Panc1 (cell line): ENCODE results near the gene SLC12A5. TPM values are rescaled to one million over a fixed set of nuclear protein-coding genes. Genes with fewer than 3 reads are reported as not detected.

ENCODE experiments used
- ATAC-seq: fragments of 200-7000 bp; cut with Tn5 transposase; 2 replicates; pipeline ENCODE4 v1.9.1; 2020; ENCODE audit warnings: mild to moderate bottlenecking, moderate library complexity
- BruUV-seq: library from RNA; stranded (reverse); fragments of 400-500 nt; replicated peaks from 2 replicates; lab custom pipeline; 2021; lab: Mats Ljungman, UMichigan
- CTCF ChIA-PET: fragments of 300-600 bp; sonication (Branson Sonifier 250); formaldehyde crosslinking; loops from one replicate; lab custom pipeline; 2022; ENCODE audit warnings: antibody characterized with exemption; lab: Charles Lee
- POLR2A ChIA-PET: fragments of 300-600 bp; sonication (Branson Sonifier 250); formaldehyde crosslinking; loops from one replicate; lab custom pipeline; 2022; ENCODE audit warnings: antibody characterized with exemption; lab: Charles Lee
- DNase-seq: peaks from one replicate; pipeline ENCODE4 v3.0.0-alpha.2; 2010; ENCODE audit warnings: low read depth, low spot score
- H3K27ac ChIP-seq: 2 replicates; pipeline ENCODE4 v1.5.1; 2011; ENCODE audit warnings: mild to moderate bottlenecking, low read length, inconsistent platforms
- H3K27me3 ChIP-seq: fragments of 200-500 bp; sonication (Bioruptor generic); 2 replicates; pipeline ENCODE4 v1.6.0; 2014; ENCODE audit warnings: low read length, inconsistent platforms; ENCODE audit not compliant: control insufficient read depth, insufficient read depth
- H3K36me3 ChIP-seq: fragments of 200-500 bp; sonication (Bioruptor generic); 2 replicates; pipeline ENCODE4 v1.5.1; 2014; ENCODE audit warnings: inconsistent platforms, mild to moderate bottlenecking, low read length, moderate library complexity; ENCODE audit not compliant: control insufficient read depth, insufficient read depth
- H3K4me1 ChIP-seq: 2 replicates; pipeline ENCODE4 v1.5.1; 2011; ENCODE audit warnings: inconsistent platforms, mild to moderate bottlenecking, low read length, moderate library complexity; ENCODE audit not compliant: control insufficient read depth, insufficient read depth
- H3K4me3 ChIP-seq, 2 experiments: 2 replicates each; pipeline ENCODE4 v1.5.1; 2011 to 2012; ENCODE audit warnings: low read depth in 2 of 2, low read length in 2 of 2, mild to moderate bottlenecking in 2 of 2, inconsistent platforms in 1 of 2, moderate library complexity in 1 of 2
- H3K9me3 ChIP-seq: fragments of 200-500 bp; sonication (Bioruptor generic); 2 replicates; pipeline ENCODE4 v1.5.1; 2014; ENCODE audit warnings: low read depth, mild to moderate bottlenecking, inconsistent platforms, low read length, moderate library complexity; ENCODE audit not compliant: control insufficient read depth, insufficient read depth
- CTCF ChIP-seq: fragments of 450-650 bp; IDR thresholded peaks from 2 replicates; pipeline ENCODE4 v1.5.1; 2017; ENCODE audit warnings: mild to moderate bottlenecking
- POLR2AphosphoS5 ChIP-seq: IDR thresholded peaks from 2 replicates; pipeline ENCODE4 v1.6.1; 2012; ENCODE audit warnings: mild to moderate bottlenecking, low read depth, low read length, moderate library complexity
- REST ChIP-seq, 2 experiments: IDR thresholded peaks; 2 replicates each; pipeline ENCODE4 v1.6.1; 2011 to 2012; ENCODE audit warnings: low read depth in 2 of 2, control low read depth in 1 of 2, low read length in 1 of 2, mild to moderate bottlenecking in 1 of 2, moderate library complexity in 1 of 2; ENCODE audit not compliant: insufficient read depth in 1 of 2
- SIN3A ChIP-seq: IDR thresholded peaks from 2 replicates; pipeline ENCODE4 v1.6.1; 2012; ENCODE audit warnings: low read depth, mild to moderate bottlenecking, low read length, moderate library complexity, borderline replicate concordance; ENCODE audit not compliant: insufficient read depth
- TCF7L2 ChIP-seq: IDR thresholded peaks from 2 replicates; pipeline ENCODE4 v1.6.1; 2011; ENCODE audit warnings: mild to moderate bottlenecking, low read depth, low read length, inconsistent platforms
- in situ Hi-C: cut with HindIII; loops from 2 replicates; pipeline ENCODE4 v1.10.0; 2016; ENCODE audit warnings: low sequenced_read_pairs, low pct_unique_long_range_greater_than_20kb
- intact Hi-C: fragments of 100-400 bp; cut with micrococcal nuclease; formaldehyde crosslinking; loops from one replicate; pipeline ENCODE4 v1.10.0; 2022; ENCODE audit not compliant: unreplicated experiment
- total RNA-seq: library from RNA; stranded (reverse); gene quantifications from one replicate; pipeline ENCODE4 v1.2.1, GENCODE V29; 2021; ENCODE audit not compliant: unreplicated experiment

Gene SLC12A5
- total RNA-seq, 1 experiment from 2014 or later: 11.8 TPM

- POLR2A ChIA-PET: interaction anchor here (0.6 kb wide), 1 partner anchor 49 kb away, joined by 5 read pairs; no protein-coding TSS in a partner anchor
- Histone ChIP-seq H3K36me3 (no peaks in the 10 kb centered on the region), H3K9me3 (no peaks in the 10 kb centered on the region), H3K4me3 (peak overlapping the region; percentile 41 to 52), H3K27ac (no peak overlapping the region), H3K4me1 (no peaks in the 10 kb centered on the region; the same call in 1 of the 2 replicates), H3K27me3 (peaks cover 24% of the 10 kb centered on the region)
- no TSS peak for BruUV-seq
- intact Hi-C loops: no loop called here
- no peak for TF ChIP-seq CTCF
- TF ChIP-seq POLR2AphosphoS5: no peak
- no peak; a peak in 1 of 4 replicates for TF ChIP-seq REST (IDR thresholded peaks at IDR 0.05; ENCODE audit: insufficient read depth in 1 of 2, low read depth in 2 of 2, low read length in 1 of 2)
- no peak for TF ChIP-seq TCF7L2
- no peak for TF ChIP-seq SIN3A
- CTCF ChIA-PET: interaction anchor here (0.6 kb wide), 1 partner anchor 257 kb away, joined by 4 read pairs; no protein-coding TSS in a partner anchor
- in situ Hi-C loops: no loop called here
- ATAC-seq (peak; percentile 11; the same call in 1 of the 2 replicates), DNase-seq (no peak)
Measured at GRCh38 chr20:46031014-46031569, 2.1 kb downstream of the SLC12A5 start.

- CTCF ChIA-PET: interaction anchor here (0.6 kb wide), 1 partner anchor 256 kb away, joined by 4 read pairs; no protein-coding TSS in a partner anchor
- DNase-seq: no peak
Measured at GRCh38 chr20:46031701-46032254, 2.8 kb downstream of the SLC12A5 start.

More at GRCh38 chr20:46031701-46032254, 2.8 kb downstream of the SLC12A5 start:
- in situ Hi-C loops (no loop called here), intact Hi-C loops (no loop called here)
- TF ChIP-seq TCF7L2: no peak
- TF ChIP-seq REST (IDR thresholded peaks at IDR 0.05; ENCODE audit: insufficient read depth in 1 of 2, low read depth in 2 of 2, low read length in 1 of 2): peak in 1 of 2 experiments; percentile 51; a peak in 2 of 4 replicates
- Histone ChIP-seq H3K4me3 (peak overlapping the region; percentile 41 to 52), H3K4me1 (no peaks in the 10 kb centered on the region; the same call in 1 of the 2 replicates), H3K36me3 (no peaks in the 10 kb centered on the region), H3K27me3 (peaks cover 24% of the 10 kb centered on the region), H3K9me3 (no peaks in the 10 kb centered on the region), H3K27ac (no peak overlapping the region)
- POLR2A ChIA-PET: interaction anchor here (0.6 kb wide), 1 partner anchor 48 kb away, joined by 5 read pairs; no protein-coding TSS in a partner anchor
- no TSS peak for BruUV-seq
- ATAC-seq: peak; percentile 75
